Lung (tissue), 12 donors: ENCODE data around the gene NCAPG2. TPM values are rescaled to one million over a fixed set of nuclear protein-coding genes. Genes with fewer than 3 reads are reported as not detected.

ENCODE experiments used
- ATAC-seq: fragments of 200-7000 bp; cut with Tn5 transposase; one replicate; pipeline ENCODE4 v1.9.1; 2020; ENCODE audit warnings: moderate number of reproducible peaks; ENCODE audit not compliant: insufficient read depth, low FRiP score
- DNase-seq, 3 donors: peaks; one replicate each; pipeline ENCODE4 v3.0.0-alpha.2; 2013 to 2017
- H3K27ac ChIP-seq, 2 donors: one replicate each; pipeline ENCODE4 v1.5.1; 2013; ENCODE audit warnings: mild to moderate bottlenecking in 2 of 2, moderate library complexity in 2 of 2, control low read depth in 1 of 2, inconsistent platforms in 1 of 2, low read depth in 1 of 2, low read length in 1 of 2
- H3K27me3 ChIP-seq, 3 donors: one replicate each; pipeline ENCODE4 v1.5.1; 2013; ENCODE audit warnings: low read length in 2 of 3; ENCODE audit not compliant: control insufficient read depth in 3 of 3, insufficient read depth in 3 of 3
- H3K36me3 ChIP-seq, 4 donors: one replicate each; pipeline ENCODE4 v1.5.1; 2013; ENCODE audit warnings: low read length in 4 of 4, mild to moderate bottlenecking in 1 of 4, moderate library complexity in 1 of 4; ENCODE audit not compliant: control insufficient read depth in 4 of 4, insufficient read depth in 4 of 4
- H3K4me1 ChIP-seq, 5 donors: one replicate each; pipeline ENCODE4 v1.5.1; 2013; ENCODE audit warnings: low read length in 5 of 5, mild to moderate bottlenecking in 2 of 5, moderate library complexity in 1 of 5; ENCODE audit not compliant: control insufficient read depth in 5 of 5, insufficient read depth in 5 of 5
- H3K4me3 ChIP-seq: one replicate; pipeline ENCODE4 v1.5.1; 2013; ENCODE audit warnings: mild to moderate bottlenecking, control low read depth, moderate library complexity
- H3K9ac ChIP-seq, 2 donors: one replicate each; pipeline ENCODE4 v1.5.1; 2013; ENCODE audit warnings: low read length in 2 of 2, control low read depth in 1 of 2; ENCODE audit not compliant: insufficient read depth in 1 of 2
- H3K9me3 ChIP-seq, 4 donors: one replicate each; pipeline ENCODE4 v1.5.1; 2013; ENCODE audit warnings: low read length in 3 of 4, mild to moderate bottlenecking in 1 of 4, moderate library complexity in 1 of 4; ENCODE audit not compliant: control insufficient read depth in 4 of 4, insufficient read depth in 3 of 4
- WGBS, 2 donors: extraction: QIAGEN DNeasy Blood & Tissue Kit; methylation state at CpG; one replicate each; pipeline ENCODE4 v1.1.7; 2013; 5-methylcytosine and 5-hydroxymethylcytosine counted together
- polyA plus RNA-seq, 2 donors: library from polyadenylated mRNA; stranded (reverse); fragments of 200-250 nt; gene quantifications; one replicate each; pipeline ENCODE4 v1.2.1, GENCODE V29; 2013
- total RNA-seq, 2 donors: library from RNA; depleted of rRNA in 1 of 2; stranded (reverse); fragments of >200 nt in 1 of 2; gene quantifications; one replicate each; pipeline ENCODE4 v1.2.1, GENCODE V29; 2014 to 2021
- TF ChIP-seq, protein P1 (sequence below): IDR thresholded peaks from 2 replicates; pipeline ENCODE4 v1.5.1; 2012; ENCODE audit warnings: mild to moderate bottlenecking; ENCODE audit errors: control extremely low read depth, extremely low read depth
- donor health status: control.
- donor health status: control.
- donor health status: Bipolar disorder and iron deficiency.
- donor health status: healthy.
- donor health status: DM: yes; HTN: yes; CAD: no.

The NCAPG2 gene
- total and polyA plus RNA-seq, 4 donors: 2.1 to 13.5 (median 6.9) TPM

DNA sequence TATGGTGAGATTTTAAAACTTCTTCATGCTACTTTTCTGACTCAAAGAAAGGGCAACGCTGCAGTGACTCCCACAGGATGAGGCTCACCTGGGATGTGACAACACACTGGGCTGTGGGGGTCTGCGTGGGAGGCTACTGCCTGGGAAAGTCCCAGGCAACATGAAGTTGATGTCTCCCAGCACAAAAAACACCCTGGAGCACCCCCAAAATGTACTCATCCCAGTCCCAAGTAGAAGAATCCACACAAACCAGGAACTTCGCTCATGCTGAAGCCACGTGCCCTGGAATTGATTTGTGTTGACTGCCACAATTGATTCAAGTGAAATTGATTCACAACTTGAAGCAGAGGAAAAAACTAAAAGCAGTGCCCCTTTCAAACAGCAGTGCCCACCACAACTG, 92.1 kb downstream of the NCAPG2 start:
- Histone ChIP-seq H3K36me3 (no peaks in the 10 kb centered on the region), H3K9ac (no peak overlapping the region), H3K4me3 (no peak overlapping the region), H3K27me3 (no peaks in the 10 kb centered on the region), H3K4me1 (no peaks in the 10 kb centered on the region), H3K9me3 (peaks cover 0 to 2% (median 0%) of the 10 kb centered on the region in 4 donors), H3K27ac (no peak overlapping the region)
- 96 to 99% methylated on average over 4 of the region's 4 CpGs for WGBS, 2 donors
- TF ChIP-seq, protein P1, sequence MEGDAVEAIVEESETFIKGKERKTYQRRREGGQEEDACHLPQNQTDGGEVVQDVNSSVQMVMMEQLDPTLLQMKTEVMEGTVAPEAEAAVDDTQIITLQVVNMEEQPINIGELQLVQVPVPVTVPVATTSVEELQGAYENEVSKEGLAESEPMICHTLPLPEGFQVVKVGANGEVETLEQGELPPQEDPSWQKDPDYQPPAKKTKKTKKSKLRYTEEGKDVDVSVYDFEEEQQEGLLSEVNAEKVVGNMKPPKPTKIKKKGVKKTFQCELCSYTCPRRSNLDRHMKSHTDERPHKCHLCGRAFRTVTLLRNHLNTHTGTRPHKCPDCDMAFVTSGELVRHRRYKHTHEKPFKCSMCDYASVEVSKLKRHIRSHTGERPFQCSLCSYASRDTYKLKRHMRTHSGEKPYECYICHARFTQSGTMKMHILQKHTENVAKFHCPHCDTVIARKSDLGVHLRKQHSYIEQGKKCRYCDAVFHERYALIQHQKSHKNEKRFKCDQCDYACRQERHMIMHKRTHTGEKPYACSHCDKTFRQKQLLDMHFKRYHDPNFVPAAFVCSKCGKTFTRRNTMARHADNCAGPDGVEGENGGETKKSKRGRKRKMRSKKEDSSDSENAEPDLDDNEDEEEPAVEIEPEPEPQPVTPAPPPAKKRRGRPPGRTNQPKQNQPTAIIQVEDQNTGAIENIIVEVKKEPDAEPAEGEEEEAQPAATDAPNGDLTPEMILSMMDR: no peak
- DNase-seq (no peak), ATAC-seq (no peak)

DNA sequence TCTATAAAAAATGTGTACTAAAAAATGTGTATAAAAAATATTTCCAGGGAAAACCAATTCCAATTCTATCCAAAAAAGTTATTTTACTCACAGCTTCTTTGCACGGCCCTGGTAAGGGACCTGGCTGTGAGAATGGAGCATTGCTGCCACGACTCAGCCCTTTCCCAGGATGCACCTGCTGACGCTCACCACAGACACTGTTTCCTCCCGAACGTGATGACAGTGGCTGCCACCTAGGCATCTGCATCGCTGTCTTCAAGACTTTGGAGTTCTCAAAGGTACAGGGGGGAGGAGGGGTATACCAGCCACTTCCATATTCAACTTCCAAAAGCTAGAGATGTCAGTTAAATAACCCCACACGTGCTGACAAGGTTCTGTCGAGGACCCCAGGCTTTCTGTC, 93.1 kb downstream of the NCAPG2 start:
- WGBS, 2 donors: 42 to 73% methylated on average over 8 of the region's 8 CpGs
- no peak for ATAC-seq

DNA sequence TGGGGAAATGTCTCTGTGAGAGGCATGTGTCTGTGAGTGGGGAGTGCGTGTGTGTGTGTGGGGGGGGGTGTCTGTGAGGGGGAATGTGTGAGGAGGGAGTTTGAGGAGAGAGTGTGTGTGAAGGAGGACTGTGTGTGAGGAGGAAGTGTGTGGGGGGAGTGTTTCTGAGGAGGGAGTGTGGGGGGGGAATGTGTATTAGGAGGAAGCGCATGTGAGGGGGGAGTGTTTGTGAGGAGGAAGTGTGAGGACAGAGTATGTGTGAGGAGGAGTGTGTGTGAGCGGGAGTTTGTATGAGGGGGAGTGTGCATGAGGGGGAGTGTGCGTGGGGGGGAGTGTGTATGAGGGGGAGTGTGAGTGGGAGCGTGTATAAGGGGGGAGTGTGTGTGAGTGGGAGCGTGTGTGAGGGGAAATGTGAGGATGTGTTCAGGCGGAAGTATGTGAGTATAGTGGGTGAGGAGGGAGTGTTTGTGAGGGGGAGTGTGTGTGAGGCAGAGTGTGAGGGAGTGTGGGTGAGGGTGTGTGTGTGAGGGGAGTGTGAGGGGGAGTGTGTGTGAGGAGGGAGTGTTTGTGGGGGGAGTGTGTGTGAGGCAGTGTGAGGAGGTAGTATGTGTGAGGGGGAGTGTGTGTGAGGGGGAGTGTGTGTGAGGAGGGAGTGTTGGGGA, 95.2 kb downstream of the NCAPG2 start:
- H3K27ac ChIP-seq: no peak overlapping the region
- DNase-seq: peak in 1 of 3 donors; percentile 18
- TF ChIP-seq, protein P1: no peak
- no peaks in the 10 kb centered on the region for H3K4me1 ChIP-seq
- peaks cover 0 to 2% (median 0%) of the 10 kb centered on the region in 4 donors for H3K9me3 ChIP-seq
- H3K36me3 ChIP-seq: no peaks in the 10 kb centered on the region
- no peaks in the 10 kb centered on the region for H3K27me3 ChIP-seq
- 65 to 78% methylated on average over 7 of the region's 7 CpGs for WGBS, 2 donors
- no peak overlapping the region for H3K9ac ChIP-seq
- no peak overlapping the region for H3K4me3 ChIP-seq
- no peak for ATAC-seq

More for the DNA sequence above, 93.1 kb downstream of the NCAPG2 start:
- no peaks in the 10 kb centered on the region for H3K36me3 ChIP-seq
- TF ChIP-seq, protein P1: no peak
- H3K4me3 ChIP-seq: no peak overlapping the region
- no peaks in the 10 kb centered on the region for H3K27me3 ChIP-seq
- DNase-seq: no peak
- no peak overlapping the region for H3K27ac ChIP-seq
- H3K4me1 ChIP-seq: no peaks in the 10 kb centered on the region
- H3K9me3 ChIP-seq: peaks cover 0 to 2% (median 0%) of the 10 kb centered on the region in 4 donors
- no peak overlapping the region for H3K9ac ChIP-seq

DNA sequence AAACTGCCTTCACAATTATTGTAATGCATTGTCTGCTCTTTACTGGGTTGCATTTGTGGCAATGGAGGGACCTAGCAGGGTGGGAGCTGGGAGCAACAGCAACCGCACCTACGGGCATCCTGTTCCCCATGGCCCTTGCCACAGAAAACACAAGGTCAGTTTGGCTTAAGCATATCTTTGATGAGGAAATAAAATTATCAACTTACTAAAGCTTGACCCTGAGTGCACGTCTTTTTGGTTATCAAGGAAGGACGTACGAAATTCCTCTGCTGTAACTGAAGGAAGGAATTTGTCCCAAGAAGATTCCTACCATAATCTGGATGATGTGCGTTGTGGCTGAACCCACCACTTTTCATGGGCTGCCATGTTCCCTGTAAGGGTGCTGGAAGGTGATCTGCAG, 97.0 kb downstream of the NCAPG2 start:
- TF ChIP-seq, protein P1: no peak
- Histone ChIP-seq H3K4me3 (no peak overlapping the region), H3K27me3 (no peaks in the 10 kb centered on the region), H3K9ac (no peak overlapping the region), H3K36me3 (no peaks in the 10 kb centered on the region), H3K9me3 (peaks cover 0 to 2% (median 0%) of the 10 kb centered on the region in 4 donors), H3K4me1 (no peaks in the 10 kb centered on the region), H3K27ac (no peak overlapping the region)
- DNase-seq (no peak), ATAC-seq (no peak)
- 83 to 97% methylated on average over 6 of the region's 6 CpGs for WGBS, 2 donors
